ENCODE results near the gene SH2B3.

DNA sequence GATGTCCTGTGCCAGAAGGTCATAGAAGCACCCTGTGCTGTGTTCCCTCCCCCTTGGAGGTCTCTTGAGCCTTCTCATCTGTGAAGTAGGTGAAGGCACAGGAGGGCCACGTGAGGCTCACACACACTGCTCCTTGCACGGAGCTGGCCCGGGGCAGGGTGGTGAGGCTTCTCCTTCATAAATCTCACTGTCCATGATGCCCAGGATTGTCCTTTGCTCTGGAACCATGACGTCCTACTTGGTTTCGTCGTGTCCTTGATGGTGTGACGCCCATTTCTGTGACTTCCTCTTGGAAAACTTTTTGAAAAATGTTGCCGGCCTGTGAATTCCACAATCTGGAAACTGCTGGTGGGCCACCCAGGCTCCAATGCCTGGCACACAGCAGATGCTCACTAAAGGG, 34.4 kb downstream of the SH2B3 start:
- TF ChIP-seq, protein P1, sequence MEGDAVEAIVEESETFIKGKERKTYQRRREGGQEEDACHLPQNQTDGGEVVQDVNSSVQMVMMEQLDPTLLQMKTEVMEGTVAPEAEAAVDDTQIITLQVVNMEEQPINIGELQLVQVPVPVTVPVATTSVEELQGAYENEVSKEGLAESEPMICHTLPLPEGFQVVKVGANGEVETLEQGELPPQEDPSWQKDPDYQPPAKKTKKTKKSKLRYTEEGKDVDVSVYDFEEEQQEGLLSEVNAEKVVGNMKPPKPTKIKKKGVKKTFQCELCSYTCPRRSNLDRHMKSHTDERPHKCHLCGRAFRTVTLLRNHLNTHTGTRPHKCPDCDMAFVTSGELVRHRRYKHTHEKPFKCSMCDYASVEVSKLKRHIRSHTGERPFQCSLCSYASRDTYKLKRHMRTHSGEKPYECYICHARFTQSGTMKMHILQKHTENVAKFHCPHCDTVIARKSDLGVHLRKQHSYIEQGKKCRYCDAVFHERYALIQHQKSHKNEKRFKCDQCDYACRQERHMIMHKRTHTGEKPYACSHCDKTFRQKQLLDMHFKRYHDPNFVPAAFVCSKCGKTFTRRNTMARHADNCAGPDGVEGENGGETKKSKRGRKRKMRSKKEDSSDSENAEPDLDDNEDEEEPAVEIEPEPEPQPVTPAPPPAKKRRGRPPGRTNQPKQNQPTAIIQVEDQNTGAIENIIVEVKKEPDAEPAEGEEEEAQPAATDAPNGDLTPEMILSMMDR (IDR thresholded peaks at IDR 0.05; ENCODE audit: insufficient read depth, low read length, poor library complexity, severe bottlenecking): no peak
- no peak for TF ChIP-seq EZH2phosphoT487 (conservative IDR thresholded peaks at IDR 0.05; ENCODE audit: low read length)

All from SU-DHL-6 (cell line).